ENCODE data around the gene LSR. TPM values are rescaled to one million over a fixed set of nuclear protein-coding genes. Genes with fewer than 3 reads are reported as not detected.
"Not testable (repeated sequence)": the region's sequence is repeated elsewhere in the genome, so short reads cannot be mapped to it uniquely, and the experiment has no call there.

Gene LSR
- total RNA-seq, 4 donors from 2014 or later: 36.0 to 113 (median 79.4) TPM

GRCh38 chr19:35236638-35237400 lies 12.0 kb upstream of the LSR start:
- Histone ChIP-seq H3K27ac (no peak overlapping the region), H3K9me3 (peaks cover 0 to 10% (median 3%) of the 10 kb centered on the region in 3 donors), H3K36me3 (no peaks in the 10 kb centered on the region), H3K4me3 (no peak overlapping the region), H3K27me3 (peaks cover 0 to 15% (median 0%) of the 10 kb centered on the region in 4 donors), H3K4me1 (no peaks in the 10 kb centered on the region)
- intact Hi-C loops (cut with DNase I): no loop called here
- DNase-seq: no peak
- WGBS, 2 donors: 70 to 75% methylated on average over 6 of the region's 6 CpGs
- peak in 1 of 6 experiments; percentile 17 for TF ChIP-seq CTCF (IDR thresholded peaks at IDR 0.05)
- TF ChIP-seq POLR2A (IDR thresholded peaks at IDR 0.05): no peak

- H3K4me1 ChIP-seq; H3K9me3 ChIP-seq; DNase-seq; H3K4me3 ChIP-seq; H3K36me3 ChIP-seq; intact Hi-C loops (cut with DNase I): not testable (repeated sequence)
- peak overlapping the region in 1 of 4 donors; percentile 62 for H3K27ac ChIP-seq
- 87 to 100% methylated on average over 1 of the region's 1 CpG for WGBS, 2 donors
- H3K27me3 ChIP-seq: peaks cover 0 to 21% (median 0%) of the 10 kb centered on the region in 4 donors
These were observed 9.2 kb upstream of the LSR start for GRCh38 chr19:35239597-35239996.

- intact Hi-C loops (cut with DNase I): no loop called here
- Histone ChIP-seq H3K4me3 (no peak overlapping the region), H3K36me3 (no peaks in the 10 kb centered on the region), H3K4me1 (no peaks in the 10 kb centered on the region), H3K27me3 (peaks cover 0 to 21% (median 0%) of the 10 kb centered on the region in 4 donors), H3K9me3 (peaks cover 0 to 10% (median 0%) of the 10 kb centered on the region in 3 donors), H3K27ac (peak overlapping the region in 3 of 4 donors; percentile 1 to 62 (median 29))
- TF ChIP-seq POLR2A (IDR thresholded peaks at IDR 0.05): peak in 1 of 4 donors; percentile 55
- TF ChIP-seq CTCF (IDR thresholded peaks at IDR 0.05): no peak
- no peak for DNase-seq
- 60 to 75% methylated on average over 1 of the region's 1 CpG for WGBS, 2 donors
These were observed 8.5 kb upstream of the LSR start for GRCh38 chr19:35240327-35240726.

GRCh38 chr19:35241417-35241816 lies 7.4 kb upstream of the LSR start:
- H3K27ac ChIP-seq: no peak overlapping the region
- H3K27me3 ChIP-seq: peaks cover 0 to 28% (median 0%) of the 10 kb centered on the region in 4 donors
- TF ChIP-seq POLR2A (IDR thresholded peaks at IDR 0.05) (no peak), CTCF (IDR thresholded peaks at IDR 0.05) (no peak)
- no peak overlapping the region for H3K4me3 ChIP-seq
- intact Hi-C loops (cut with DNase I): no loop called here
- H3K9me3 ChIP-seq: peaks cover 0 to 10% (median 0%) of the 10 kb centered on the region in 3 donors
- 75 to 85% methylated on average over 1 of the region's 1 CpG for WGBS, 2 donors
- no peaks in the 10 kb centered on the region for H3K36me3 ChIP-seq
- no peaks in the 10 kb centered on the region for H3K4me1 ChIP-seq
- DNase-seq: no peak

GRCh38 chr19:35246466-35247092 lies 2.2 kb upstream of the LSR start:
- Histone ChIP-seq H3K9me3 (peaks cover 0 to under 1% (median 0%) of the 10 kb centered on the region in 3 donors), H3K4me1 (peaks cover 0 to 37% (median 3%) of the 10 kb centered on the region in 3 donors), H3K27me3 (peaks cover 0 to 56% (median 0%) of the 10 kb centered on the region in 4 donors), H3K27ac (peak overlapping the region in 1 of 4 donors; percentile 96), H3K36me3 (peaks cover 0 to 15% (median 0%) of the 10 kb centered on the region in 3 donors), H3K4me3 (no peak overlapping the region)
- WGBS, 2 donors: 57 to 65% methylated on average over 4 of the region's 4 CpGs
- intact Hi-C loops (cut with DNase I): no loop called here
- no peak for TF ChIP-seq POLR2A (IDR thresholded peaks at IDR 0.05)
- no peak for TF ChIP-seq CTCF (IDR thresholded peaks at IDR 0.05)
- DNase-seq: no peak
